WTC11 (cell line): ENCODE results near the gene COPS7A. TPM values are rescaled to one million over a fixed set of nuclear protein-coding genes. Genes with fewer than 3 reads are reported as not detected.

ENCODE experiments used
- ATAC-seq: fragments of 200-7000 bp; cut with Tn5 transposase; 2 replicates; pipeline ENCODE4 v1.10.0; 2021; ENCODE audit warnings: mild to moderate bottlenecking, moderate library complexity
- CTCF ChIA-PET: fragments of 300-600 bp; sonication (Branson Sonifier 250); formaldehyde crosslinking; loops from one replicate; lab custom pipeline; 2021; ENCODE audit warnings: antibody characterized with exemption; lab: Charles Lee
- POLR2A ChIA-PET: fragments of 350-600 bp; sonication (Branson Sonifier 250); formaldehyde crosslinking; loops from one replicate; lab custom pipeline; 2021; ENCODE audit warnings: antibody characterized with exemption; lab: Charles Lee
- DNase-seq: peaks from one replicate; pipeline ENCODE4 v3.0.0; 2021; ENCODE audit warnings: low spot score
- H3K27ac Mint-ChIP-seq: 2 replicates; pipeline ENCODE4 v1.8.0; 2021; ENCODE audit warnings: mixed read lengths
- H3K27me3 Mint-ChIP-seq: 2 replicates; pipeline ENCODE4 v1.8.0; 2021; ENCODE audit warnings: low read depth, mild to moderate bottlenecking, moderate library complexity, mixed read lengths
- H3K36me3 Mint-ChIP-seq: 2 replicates; pipeline ENCODE4 v1.8.0; 2021; ENCODE audit warnings: mixed read lengths
- H3K4me1 Mint-ChIP-seq: 2 replicates; pipeline ENCODE4 v1.8.0; 2022; ENCODE audit warnings: mixed read lengths
- H3K4me3 Mint-ChIP-seq: 2 replicates; pipeline ENCODE4 v1.8.0; 2021; ENCODE audit warnings: mild to moderate bottlenecking, moderate library complexity, mixed read lengths
- H3K9me3 Mint-ChIP-seq: 2 replicates; pipeline ENCODE4 v1.8.0; 2021; ENCODE audit warnings: mixed read lengths
- FOXK1 ChIP-seq: sonication (generic); formaldehyde crosslinking; IDR thresholded peaks from 2 replicates; pipeline ENCODE4 v1.8.0; 2022; ENCODE audit warnings: mild to moderate bottlenecking, moderate library complexity, missing genetic modification reagents
- HMGA2 ChIP-seq: fragments of 250-450 bp; sonication (Bioruptor Pico); IDR thresholded peaks from 2 replicates; pipeline ENCODE4 v1.4.0; 2021; ENCODE audit warnings: mild to moderate bottlenecking, moderate library complexity
- PRRX2 ChIP-seq: fragments of 250-450 bp; sonication (Bioruptor Pico); IDR thresholded peaks from 2 replicates; pipeline ENCODE4 v1.8.0; 2021; ENCODE audit warnings: mild to moderate bottlenecking
- RORB ChIP-seq: fragments of 250-450 bp; sonication (Bioruptor Pico); IDR thresholded peaks from 2 replicates; pipeline ENCODE4 v1.9.0; 2021; ENCODE audit warnings: mild to moderate bottlenecking
- SP1 ChIP-seq: sonication (generic); formaldehyde crosslinking; conservative IDR thresholded peaks from 2 replicates; pipeline ENCODE4 v1.8.1; 2022; ENCODE audit warnings: missing genetic modification reagents
- ZNF138 ChIP-seq: sonication (generic); formaldehyde crosslinking; conservative IDR thresholded peaks from 2 replicates; pipeline ENCODE4 v1.8.1; 2022; ENCODE audit warnings: mild to moderate bottlenecking, moderate library complexity, missing genetic modification reagents
- ZNF219 ChIP-seq: sonication (generic); formaldehyde crosslinking; IDR thresholded peaks from 2 replicates; pipeline ENCODE4 v1.8.0; 2023; ENCODE audit warnings: missing genetic modification reagents, mild to moderate bottlenecking, borderline replicate concordance
- ZNF317 ChIP-seq: sonication (generic); formaldehyde crosslinking; IDR thresholded peaks from 2 replicates; pipeline ENCODE4 v1.8.1; 2023; ENCODE audit warnings: low read depth, mild to moderate bottlenecking, moderate library complexity, missing genetic modification reagents, borderline replicate concordance
- ZNF423 ChIP-seq: fragments of 250-450 bp; sonication (Bioruptor Pico); IDR thresholded peaks from 2 replicates; pipeline ENCODE4 v2.1.2; 2022; ENCODE audit warnings: mild to moderate bottlenecking, moderate library complexity
- ZNF671 ChIP-seq: fragments of 250-450 bp; sonication (Bioruptor Pico); IDR thresholded peaks from 2 replicates; pipeline ENCODE4 v1.8.0; 2021; ENCODE audit warnings: mild to moderate bottlenecking
- total RNA-seq: library from RNA; stranded (reverse); gene quantifications from 3 replicates; pipeline ENCODE4 v1.2.3, GENCODE V29; 2021
- TF ChIP-seq, protein P1 (sequence below): sonication (generic); formaldehyde crosslinking; IDR thresholded peaks from 2 replicates; pipeline ENCODE4 v1.8.1; 2023; ENCODE audit warnings: mild to moderate bottlenecking, missing genetic modification reagents, moderate library complexity
- TF ChIP-seq, protein P2 (sequence below): fragments of 200-600 bp; IDR thresholded peaks from 2 replicates; pipeline ENCODE4 v1.8.0; 2022; ENCODE audit warnings: antibody characterized with exemption
- TF ChIP-seq, protein P3 (sequence below): sonication (generic); formaldehyde crosslinking; conservative IDR thresholded peaks from 2 replicates; pipeline ENCODE4 v1.8.1; 2023; ENCODE audit warnings: mild to moderate bottlenecking, low read depth, missing genetic modification reagents, moderate library complexity
- TF ChIP-seq, protein P4 (sequence below): sonication (generic); formaldehyde crosslinking; IDR thresholded peaks from 2 replicates; pipeline ENCODE4 v1.8.1; 2022; ENCODE audit warnings: missing genetic modification reagents, borderline replicate concordance
- TF ChIP-seq, protein P5 (sequence below): fragments of 250-450 bp; sonication (Bioruptor Pico); IDR thresholded peaks from 2 replicates; pipeline ENCODE4 v1.9.0; 2021; ENCODE audit warnings: moderate library complexity, mild to moderate bottlenecking, inconsistent platforms, borderline replicate concordance
- TF ChIP-seq, protein P6 (sequence below): fragments of 250-450 bp; sonication (Bioruptor Pico); conservative IDR thresholded peaks from 2 replicates; pipeline ENCODE4 v1.9.0; 2021; ENCODE audit warnings: mild to moderate bottlenecking
- TF ChIP-seq, protein P7 (sequence below): sonication (generic); formaldehyde crosslinking; IDR thresholded peaks from 2 replicates; pipeline ENCODE4 v1.8.1; 2023; ENCODE audit warnings: mild to moderate bottlenecking, missing genetic modification reagents, borderline replicate concordance

Gene COPS7A
- total RNA-seq, 1 experiment from 2014 or later: 41.4 TPM

DNA sequence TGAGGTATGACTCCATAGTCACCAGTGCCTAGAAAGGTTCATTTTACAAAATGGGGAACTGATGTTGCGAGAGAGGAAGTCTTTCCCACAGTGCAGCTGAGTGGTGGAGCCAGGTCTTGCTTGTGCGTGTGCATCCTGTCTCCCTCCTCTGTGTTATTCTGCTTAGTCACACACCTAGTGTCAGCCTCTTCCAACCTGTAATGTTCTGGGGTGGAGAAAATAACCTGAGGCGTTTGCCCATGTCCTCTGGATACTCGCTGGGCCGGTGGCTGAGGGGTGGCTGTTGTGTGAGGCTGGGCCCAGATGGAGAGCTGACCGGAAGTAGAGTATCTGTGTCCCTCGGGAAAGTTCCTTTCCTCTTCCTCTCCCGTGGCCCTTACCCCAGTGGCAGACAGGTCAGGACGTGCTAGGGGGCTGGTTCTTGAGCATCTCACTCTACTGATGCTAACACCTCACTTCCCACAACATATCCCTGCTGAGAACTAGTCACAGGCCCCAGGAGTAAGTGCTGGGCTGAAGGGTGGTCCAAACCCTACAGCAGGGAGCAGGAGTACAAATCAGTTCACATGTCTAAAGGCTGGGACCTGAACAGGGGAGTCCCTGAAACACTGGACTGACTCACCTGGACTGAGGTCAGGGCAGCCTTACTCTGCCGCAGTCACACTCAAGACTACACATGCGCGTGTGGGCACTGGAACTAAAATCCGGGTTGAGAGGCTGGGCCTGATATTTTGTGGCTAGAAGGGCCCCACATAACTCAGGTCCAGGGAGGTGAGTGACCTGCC lies 22.1 kb downstream of the COPS7A start:
- DNase-seq (no peak), ATAC-seq (no peak)
- TF ChIP-seq, protein P1, sequence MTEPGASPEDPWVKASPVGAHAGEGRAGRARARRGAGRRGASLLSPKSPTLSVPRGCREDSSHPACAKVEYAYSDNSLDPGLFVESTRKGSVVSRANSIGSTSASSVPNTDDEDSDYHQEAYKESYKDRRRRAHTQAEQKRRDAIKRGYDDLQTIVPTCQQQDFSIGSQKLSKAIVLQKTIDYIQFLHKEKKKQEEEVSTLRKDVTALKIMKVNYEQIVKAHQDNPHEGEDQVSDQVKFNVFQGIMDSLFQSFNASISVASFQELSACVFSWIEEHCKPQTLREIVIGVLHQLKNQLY (CRISPR knock-in tag): no peak
- TF ChIP-seq HMGA2 (CRISPR knock-in tag) (no peak), RORB (CRISPR knock-in tag) (no peak), ZNF317 (no peak), ZNF138 (no peak), ZNF219 (CRISPR knock-in tag) (no peak), ZNF671 (CRISPR knock-in tag) (no peak), PRRX2 (no peak), FOXK1 (CRISPR knock-in tag) (no peak), ZNF423 (CRISPR knock-in tag) (no peak), SP1 (CRISPR knock-in tag) (no peak)
- TF ChIP-seq, protein P2, sequence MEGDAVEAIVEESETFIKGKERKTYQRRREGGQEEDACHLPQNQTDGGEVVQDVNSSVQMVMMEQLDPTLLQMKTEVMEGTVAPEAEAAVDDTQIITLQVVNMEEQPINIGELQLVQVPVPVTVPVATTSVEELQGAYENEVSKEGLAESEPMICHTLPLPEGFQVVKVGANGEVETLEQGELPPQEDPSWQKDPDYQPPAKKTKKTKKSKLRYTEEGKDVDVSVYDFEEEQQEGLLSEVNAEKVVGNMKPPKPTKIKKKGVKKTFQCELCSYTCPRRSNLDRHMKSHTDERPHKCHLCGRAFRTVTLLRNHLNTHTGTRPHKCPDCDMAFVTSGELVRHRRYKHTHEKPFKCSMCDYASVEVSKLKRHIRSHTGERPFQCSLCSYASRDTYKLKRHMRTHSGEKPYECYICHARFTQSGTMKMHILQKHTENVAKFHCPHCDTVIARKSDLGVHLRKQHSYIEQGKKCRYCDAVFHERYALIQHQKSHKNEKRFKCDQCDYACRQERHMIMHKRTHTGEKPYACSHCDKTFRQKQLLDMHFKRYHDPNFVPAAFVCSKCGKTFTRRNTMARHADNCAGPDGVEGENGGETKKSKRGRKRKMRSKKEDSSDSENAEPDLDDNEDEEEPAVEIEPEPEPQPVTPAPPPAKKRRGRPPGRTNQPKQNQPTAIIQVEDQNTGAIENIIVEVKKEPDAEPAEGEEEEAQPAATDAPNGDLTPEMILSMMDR: no peak
- TF ChIP-seq, protein P3, sequence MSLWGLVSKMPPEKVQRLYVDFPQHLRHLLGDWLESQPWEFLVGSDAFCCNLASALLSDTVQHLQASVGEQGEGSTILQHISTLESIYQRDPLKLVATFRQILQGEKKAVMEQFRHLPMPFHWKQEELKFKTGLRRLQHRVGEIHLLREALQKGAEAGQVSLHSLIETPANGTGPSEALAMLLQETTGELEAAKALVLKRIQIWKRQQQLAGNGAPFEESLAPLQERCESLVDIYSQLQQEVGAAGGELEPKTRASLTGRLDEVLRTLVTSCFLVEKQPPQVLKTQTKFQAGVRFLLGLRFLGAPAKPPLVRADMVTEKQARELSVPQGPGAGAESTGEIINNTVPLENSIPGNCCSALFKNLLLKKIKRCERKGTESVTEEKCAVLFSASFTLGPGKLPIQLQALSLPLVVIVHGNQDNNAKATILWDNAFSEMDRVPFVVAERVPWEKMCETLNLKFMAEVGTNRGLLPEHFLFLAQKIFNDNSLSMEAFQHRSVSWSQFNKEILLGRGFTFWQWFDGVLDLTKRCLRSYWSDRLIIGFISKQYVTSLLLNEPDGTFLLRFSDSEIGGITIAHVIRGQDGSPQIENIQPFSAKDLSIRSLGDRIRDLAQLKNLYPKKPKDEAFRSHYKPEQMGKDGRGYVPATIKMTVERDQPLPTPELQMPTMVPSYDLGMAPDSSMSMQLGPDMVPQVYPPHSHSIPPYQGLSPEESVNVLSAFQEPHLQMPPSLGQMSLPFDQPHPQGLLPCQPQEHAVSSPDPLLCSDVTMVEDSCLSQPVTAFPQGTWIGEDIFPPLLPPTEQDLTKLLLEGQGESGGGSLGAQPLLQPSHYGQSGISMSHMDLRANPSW: no peak
- TF ChIP-seq, protein P4, sequence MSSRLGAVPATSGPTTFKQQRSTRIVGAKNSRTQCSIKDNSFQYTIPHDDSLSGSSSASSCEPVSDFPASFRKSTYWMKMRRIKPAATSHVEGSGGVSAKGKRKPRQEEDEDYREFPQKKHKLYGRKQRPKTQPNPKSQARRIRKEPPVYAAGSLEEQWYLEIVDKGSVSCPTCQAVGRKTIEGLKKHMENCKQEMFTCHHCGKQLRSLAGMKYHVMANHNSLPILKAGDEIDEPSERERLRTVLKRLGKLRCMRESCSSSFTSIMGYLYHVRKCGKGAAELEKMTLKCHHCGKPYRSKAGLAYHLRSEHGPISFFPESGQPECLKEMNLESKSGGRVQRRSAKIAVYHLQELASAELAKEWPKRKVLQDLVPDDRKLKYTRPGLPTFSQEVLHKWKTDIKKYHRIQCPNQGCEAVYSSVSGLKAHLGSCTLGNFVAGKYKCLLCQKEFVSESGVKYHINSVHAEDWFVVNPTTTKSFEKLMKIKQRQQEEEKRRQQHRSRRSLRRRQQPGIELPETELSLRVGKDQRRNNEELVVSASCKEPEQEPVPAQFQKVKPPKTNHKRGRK: no peak
- TF ChIP-seq, protein P5, sequence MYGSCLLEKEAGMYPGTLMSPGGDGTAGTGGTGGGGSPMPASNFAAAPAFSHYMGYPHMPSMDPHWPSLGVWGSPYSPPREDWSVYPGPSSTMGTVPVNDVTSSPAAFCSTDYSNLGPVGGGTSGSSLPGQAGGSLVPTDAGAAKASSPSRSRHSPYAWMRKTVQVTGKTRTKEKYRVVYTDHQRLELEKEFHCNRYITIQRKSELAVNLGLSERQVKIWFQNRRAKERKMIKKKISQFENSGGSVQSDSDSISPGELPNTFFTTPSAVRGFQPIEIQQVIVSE (CRISPR knock-in tag): no peak
- TF ChIP-seq, protein P6, sequence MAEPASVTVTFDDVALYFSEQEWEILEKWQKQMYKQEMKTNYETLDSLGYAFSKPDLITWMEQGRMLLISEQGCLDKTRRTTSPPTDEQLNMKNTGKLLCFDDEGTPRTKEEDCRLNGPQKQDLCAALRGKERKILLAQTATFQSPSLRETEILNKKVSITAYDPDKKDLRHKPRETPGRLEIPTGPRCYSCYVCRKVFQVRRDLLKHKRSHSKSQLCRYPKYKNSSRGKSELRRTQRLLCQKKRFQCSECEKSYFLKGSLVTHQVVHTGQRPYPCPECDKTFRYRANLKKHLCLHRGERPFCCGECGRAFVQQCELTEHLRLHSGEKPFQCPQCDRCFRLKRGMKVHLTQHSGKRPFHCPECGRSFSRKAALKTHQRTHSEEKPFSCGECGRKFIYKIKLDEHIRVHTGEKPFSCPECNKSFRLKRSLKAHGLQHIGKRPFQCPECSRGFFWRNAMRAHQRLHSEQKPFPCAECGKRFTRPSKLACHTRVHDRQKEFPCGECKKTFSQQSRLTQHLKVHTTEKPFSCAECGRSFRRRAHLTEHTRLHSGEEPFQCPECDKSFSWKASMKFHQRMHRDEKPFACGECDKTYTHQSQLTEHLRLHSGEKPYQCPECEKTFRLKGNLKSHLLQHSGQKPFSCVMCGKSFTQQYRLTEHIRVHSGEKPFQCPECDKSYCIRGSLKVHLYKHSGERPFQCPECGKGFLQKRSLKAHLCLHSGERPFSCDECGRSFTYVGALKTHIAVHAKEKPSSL (CRISPR knock-in tag): no peak
- TF ChIP-seq, protein P7, sequence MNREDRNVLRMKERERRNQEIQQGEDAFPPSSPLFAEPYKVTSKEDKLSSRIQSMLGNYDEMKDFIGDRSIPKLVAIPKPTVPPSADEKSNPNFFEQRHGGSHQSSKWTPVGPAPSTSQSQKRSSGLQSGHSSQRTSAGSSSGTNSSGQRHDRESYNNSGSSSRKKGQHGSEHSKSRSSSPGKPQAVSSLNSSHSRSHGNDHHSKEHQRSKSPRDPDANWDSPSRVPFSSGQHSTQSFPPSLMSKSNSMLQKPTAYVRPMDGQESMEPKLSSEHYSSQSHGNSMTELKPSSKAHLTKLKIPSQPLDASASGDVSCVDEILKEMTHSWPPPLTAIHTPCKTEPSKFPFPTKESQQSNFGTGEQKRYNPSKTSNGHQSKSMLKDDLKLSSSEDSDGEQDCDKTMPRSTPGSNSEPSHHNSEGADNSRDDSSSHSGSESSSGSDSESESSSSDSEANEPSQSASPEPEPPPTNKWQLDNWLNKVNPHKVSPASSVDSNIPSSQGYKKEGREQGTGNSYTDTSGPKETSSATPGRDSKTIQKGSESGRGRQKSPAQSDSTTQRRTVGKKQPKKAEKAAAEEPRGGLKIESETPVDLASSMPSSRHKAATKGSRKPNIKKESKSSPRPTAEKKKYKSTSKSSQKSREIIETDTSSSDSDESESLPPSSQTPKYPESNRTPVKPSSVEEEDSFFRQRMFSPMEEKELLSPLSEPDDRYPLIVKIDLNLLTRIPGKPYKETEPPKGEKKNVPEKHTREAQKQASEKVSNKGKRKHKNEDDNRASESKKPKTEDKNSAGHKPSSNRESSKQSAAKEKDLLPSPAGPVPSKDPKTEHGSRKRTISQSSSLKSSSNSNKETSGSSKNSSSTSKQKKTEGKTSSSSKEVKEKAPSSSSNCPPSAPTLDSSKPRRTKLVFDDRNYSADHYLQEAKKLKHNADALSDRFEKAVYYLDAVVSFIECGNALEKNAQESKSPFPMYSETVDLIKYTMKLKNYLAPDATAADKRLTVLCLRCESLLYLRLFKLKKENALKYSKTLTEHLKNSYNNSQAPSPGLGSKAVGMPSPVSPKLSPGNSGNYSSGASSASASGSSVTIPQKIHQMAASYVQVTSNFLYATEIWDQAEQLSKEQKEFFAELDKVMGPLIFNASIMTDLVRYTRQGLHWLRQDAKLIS: no peak
- H3K4me3 Mint-ChIP-seq: no peak overlapping the region
- H3K27ac Mint-ChIP-seq: peak overlapping the region; percentile 36; the same call in 1 of the 2 replicates
- peaks cover 42% of the 10 kb centered on the region for H3K36me3 Mint-ChIP-seq
- CTCF ChIA-PET: interaction anchor here (1.0 to 3.6 kb wide), 3 partner anchors 7 to 79 kb away, joined by 3 to 20 read pairs (median 4); partner anchors contain the start of gene MLF2
- no peaks in the 10 kb centered on the region for H3K4me1 Mint-ChIP-seq
- POLR2A ChIA-PET: interaction anchor here (0.6 kb wide), 1 partner anchor 132 kb away, joined by 4 read pairs; no protein-coding TSS in a partner anchor
- H3K27me3 Mint-ChIP-seq: no peaks in the 10 kb centered on the region
- no peaks in the 10 kb centered on the region for H3K9me3 Mint-ChIP-seq
